Measurements from ENCODE around the gene P2RX6.

P2RX6 gene

DNA sequence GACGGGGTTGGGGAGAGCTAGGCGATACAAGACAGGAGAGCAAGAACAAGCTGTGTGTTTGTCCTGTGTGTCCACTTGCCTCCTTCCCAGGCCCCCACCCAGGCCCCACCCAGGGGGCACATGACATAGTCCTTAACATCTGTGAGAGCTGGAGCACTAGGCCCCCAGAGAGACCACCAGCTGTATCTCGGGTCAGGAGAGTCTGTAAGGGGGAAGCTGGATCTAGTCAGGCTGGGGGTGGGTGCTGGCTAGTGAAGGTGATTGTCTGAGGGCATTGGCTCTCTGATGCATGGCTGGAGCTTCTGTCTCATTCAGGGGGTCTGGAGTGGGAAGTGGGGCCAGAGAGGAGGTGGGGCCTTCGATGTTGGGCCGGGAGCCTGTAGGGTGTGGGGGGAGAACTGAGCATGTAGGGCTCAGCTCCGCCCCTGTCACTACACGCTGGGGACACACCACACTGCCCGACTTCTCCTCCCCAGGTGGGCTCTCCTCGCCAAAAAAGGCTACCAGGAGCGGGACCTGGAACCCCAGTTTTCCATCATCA, 571 bp downstream of the P2RX6 start:
- no peak for DNase-seq

GRCh38 chr22:21016644-21017420, 1.9 kb downstream of the P2RX6 start:
- DNase-seq, result no peak

DNA sequence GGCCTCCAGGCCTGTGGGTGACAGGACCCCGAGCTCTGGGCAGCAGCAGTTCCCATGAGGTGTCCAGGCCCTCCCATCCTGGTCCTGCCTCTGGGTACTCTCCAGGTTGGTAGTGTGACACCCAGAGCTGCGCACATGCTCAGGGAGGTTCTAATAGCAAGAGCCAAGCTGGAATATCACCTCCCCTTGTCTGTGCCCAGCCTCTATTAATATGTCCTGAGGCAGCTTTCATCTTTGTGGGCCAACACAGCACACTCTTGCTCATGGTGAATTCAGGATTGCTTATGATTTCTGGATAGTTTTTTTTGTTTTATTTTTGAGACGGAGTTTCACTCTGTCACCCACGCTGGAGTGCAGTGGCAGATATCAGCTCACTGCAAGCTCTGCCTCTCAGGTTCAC, 3.3 kb downstream of the P2RX6 start:
- DNase-seq, result no peak

DNA sequence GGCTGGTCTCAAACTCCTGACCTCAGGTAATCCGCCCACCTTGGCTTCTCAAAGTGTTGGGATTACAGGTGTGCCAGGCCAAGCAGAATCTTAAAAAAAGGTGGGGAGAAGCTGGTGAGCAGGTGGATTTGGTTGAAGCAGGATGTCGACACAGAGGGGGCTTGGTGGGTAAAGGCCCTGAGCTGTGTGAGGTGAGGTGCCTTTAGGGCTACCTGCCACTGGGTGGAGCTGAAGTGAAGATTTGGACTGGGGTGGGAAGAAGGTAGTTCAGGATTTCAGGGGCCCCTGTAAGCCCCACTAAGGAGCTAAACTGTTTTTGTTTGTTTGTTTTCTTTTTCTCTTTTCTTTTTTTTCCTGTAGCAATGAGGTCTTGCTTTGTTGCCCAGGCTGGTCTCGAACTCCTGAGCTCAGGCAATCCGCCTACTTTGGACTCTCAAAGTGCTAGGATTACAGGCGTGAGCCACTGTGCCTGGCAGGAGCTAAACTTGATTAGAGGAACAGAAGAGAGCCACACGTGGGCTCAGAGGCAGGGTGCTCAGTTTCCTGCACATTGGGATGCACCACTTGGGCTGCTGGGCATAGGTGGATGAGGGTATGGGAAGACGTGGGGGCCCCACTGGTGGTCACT, 6.0 kb downstream of the P2RX6 start:
- no peak for DNase-seq

DNA sequence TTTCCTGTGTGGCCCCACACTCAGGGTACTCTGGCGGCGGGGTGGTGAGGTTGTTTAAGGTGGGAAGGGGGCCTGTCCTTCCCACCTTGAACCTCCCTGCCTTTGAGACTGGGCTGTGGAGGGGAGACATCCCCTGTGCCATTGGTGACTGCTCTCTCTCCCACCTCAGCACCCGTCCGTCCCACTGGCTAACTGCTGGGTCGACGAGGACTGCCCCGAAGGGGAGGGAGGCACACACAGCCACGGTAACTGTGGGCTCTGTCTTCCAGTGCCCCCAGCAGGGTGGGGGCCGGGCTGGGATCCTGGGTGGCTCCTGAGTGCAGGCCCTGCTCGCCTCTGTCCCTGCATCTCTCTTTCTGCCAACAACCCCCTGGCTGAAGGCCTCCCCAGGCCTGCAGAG, 7.5 kb downstream of the P2RX6 start:
- DNase-seq, result no peak

DNA sequence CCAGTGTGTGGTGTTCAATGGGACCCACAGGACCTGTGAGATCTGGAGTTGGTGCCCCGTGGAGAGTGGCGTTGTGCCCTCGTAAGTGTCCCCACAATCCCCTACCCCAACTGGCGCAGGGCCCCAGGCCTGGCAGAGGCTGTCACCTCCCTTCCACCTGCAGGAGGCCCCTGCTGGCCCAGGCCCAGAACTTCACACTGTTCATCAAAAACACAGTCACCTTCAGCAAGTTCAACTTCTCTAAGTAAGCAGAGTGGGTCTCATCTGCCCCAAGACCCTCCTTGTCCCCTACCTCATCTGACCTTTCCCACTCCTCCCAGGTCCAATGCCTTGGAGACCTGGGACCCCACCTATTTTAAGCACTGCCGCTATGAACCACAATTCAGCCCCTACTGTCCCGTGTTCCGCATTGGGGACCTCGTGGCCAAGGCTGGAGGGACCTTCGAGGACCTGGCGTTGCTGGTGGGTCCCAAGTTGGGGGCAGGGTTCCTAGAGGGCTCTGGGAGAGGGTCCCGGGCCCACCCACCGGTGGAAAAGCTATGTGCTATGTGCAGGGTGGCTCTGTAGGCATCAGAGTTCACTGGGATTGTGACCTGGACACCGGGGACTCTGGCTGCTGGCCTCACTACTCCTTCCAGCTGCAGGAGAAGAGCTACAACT, 8.1 kb downstream of the P2RX6 start:
- no peak for DNase-seq

GRCh38 chr22:21025266-21025665, 10.3 kb downstream of the P2RX6 start:
- no peak for DNase-seq

- DNase-seq, result no peak
These were observed 11.1 kb downstream of the P2RX6 start for GRCh38 chr22:21025763-21026755.

DNA sequence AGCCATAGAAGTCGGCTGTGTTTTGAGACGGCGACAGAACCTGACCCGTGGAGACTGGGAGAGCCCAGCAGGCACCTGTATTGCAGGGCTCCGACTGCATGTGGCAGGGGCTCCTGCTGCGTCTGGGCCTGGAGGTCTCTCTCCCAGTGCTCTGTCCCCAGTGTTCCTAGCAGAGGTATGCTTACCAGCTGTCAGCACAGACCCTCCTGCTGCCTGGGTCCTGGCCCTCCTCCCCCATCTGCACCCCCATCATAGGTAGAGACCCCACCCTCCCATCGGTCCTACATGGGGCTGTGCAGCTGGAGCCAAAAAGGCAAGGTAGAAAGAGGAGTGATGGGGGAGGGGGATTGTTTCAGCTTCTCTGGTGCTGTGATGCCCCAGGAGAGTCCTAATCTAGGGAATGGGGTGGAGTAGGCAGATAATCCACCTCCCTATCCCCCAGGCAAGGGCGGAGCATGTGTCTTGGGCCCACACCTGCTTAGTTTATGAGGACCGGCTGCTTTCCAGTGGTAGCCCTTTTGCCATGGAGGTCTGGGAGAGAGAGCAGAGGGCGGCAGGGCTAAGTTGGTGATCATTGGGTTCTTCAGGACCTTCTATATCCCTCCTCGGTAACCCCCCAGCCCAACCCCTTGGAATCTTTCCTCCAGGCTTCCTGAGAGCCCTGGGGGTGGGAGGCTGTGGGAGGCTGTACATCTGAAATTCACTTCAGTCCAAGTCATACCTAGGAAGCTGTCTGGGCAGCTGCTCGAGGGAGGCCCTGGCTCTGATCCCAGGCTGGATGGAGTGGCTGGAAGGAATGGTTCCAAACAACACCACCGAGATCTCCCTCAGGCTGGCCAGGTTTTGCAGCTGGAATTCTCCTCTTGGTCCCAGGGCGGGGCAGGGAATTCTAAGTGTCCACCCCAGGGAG, 12.1 kb downstream of the P2RX6 start:
- DNase-seq, result peak; percentile 67

GRCh38 chr22:21028277-21029251, 13.6 kb downstream of the P2RX6 start:
- DNase-seq, result no peak

GRCh38 chr22:21029486-21030025, 14.6 kb downstream of the P2RX6 start:
- DNase-seq, result no peak

DNA sequence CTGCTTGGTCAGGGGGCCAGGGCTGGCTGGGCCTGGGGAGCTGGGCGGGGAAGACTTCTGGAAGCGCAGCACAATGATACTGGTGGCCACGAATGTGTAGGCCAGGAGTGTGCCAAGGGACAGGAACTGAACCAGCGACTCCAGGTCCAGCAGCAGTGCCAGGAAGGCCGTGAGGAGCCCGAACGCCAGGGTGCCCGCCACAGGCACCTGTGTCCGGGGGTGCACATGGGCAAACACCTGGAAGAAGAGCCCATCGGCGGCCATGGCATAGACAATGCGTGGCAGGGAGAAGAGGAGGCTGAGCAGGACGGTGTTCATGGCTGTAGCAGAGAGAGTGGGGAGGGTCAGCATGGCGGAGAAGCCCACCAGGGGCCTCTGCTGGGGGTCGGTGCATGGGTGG, 15.1 kb downstream of the P2RX6 start:
- DNase-seq, result no peak

- DNase-seq, result no peak
These were observed 15.9 kb downstream of the P2RX6 start for GRCh38 chr22:21030621-21031544.

DNA sequence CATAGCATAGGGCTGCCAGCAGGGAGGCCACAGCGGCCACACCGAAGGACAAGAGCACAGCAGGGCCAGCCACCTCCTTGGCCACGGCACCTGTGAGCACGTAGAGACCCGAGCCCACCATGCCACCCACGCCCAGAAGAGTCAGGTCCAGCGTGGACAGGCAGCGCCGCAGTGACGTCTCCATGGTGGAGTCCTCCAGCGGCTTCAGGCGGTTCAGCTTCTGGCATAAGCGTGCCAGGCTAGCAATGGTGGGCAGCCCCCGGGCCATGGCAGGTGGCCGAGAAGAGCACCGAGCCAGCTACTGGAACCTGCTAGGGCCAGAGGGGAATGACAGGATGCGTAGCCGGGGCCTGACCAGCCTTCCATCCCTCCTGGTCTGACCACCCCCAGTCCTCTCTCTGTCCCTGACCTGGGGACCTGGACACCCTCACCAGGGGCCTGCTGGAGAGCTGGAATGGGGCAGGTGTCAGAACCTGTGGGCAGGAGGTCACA, 16.6 kb downstream of the P2RX6 start:
- no peak for DNase-seq

- DNase-seq, result no peak
These were observed 17.3 kb downstream of the P2RX6 start, which contains the start of gene SLC7A4 for GRCh38 chr22:21032037-21032867. TSS of gene SLC7A4 (minus strand) at chr22:21032561. CDS start at chr22:21031812, 749 bp downstream.

- DNase-seq, result no peak
These were observed 18.1 kb downstream of the P2RX6 start for GRCh38 chr22:21032868-21033688.

DNA sequence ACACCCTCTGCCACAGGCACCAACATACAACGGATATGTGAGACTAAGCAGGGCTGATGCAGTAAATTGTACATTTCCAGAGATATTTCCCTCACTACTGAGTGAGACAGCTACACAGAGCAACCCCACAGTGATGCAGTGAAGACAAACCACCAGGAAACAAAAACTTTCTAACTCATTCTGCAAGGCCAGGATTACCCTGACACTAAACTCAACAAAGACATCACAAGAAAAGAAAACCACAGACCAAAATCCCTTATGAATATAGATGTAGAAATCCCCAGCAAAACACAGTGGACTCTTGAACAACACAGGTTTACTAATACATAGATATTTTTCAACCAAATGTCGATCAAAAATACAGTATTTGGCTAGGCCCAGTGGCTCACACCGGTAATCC, 18.9 kb downstream of the P2RX6 start:
- DNase-seq, result no peak
